ENCODE results near the gene DDOST. TPM values are rescaled to one million over a fixed set of nuclear protein-coding genes. Genes with fewer than 3 reads are reported as not detected.

The DDOST gene
- total and polyA plus RNA-seq, 10 of the 15 experiments (the other 5 are each of a cell fraction or from before 2014, with no cell fraction given), result 100 to 274 (median 201) TPM

GRCh38 chr1:20678599-20678998, 17.4 kb upstream of the DDOST start (continued):
- TF ChIP-seq SREBF2 (IDR thresholded peaks at IDR 0.05; ENCODE audit: low read length), result no peak
- TF ChIP-seq MTA2 (IDR thresholded peaks at IDR 0.05; ENCODE audit: low read depth), result peak; percentile 60; the same call in 1 of the 2 replicates
- no peak for TF ChIP-seq USF1 (IDR thresholded peaks at IDR 0.05; ENCODE audit: borderline replicate concordance, extremely low read length, insufficient read depth, low read depth, low read length)
- TF ChIP-seq HDGF (IDR thresholded peaks at IDR 0.05), result no peak
- TF ChIP-seq CEBPB (IDR thresholded peaks at IDR 0.05; ENCODE audit: borderline replicate concordance in 1 of 2, low read depth in 2 of 2, low read length in 2 of 2), result peak in 1 of 2 experiments; percentile 45; a peak in 1 of 4 replicates
- peak; percentile 45 to 56; a peak in 2 of 4 replicates for TF ChIP-seq BHLHE40 (IDR thresholded peaks at IDR 0.05; ENCODE audit: borderline replicate concordance in 1 of 2, low read depth in 2 of 2, low read length in 1 of 2)
- TF ChIP-seq ZNF687 (IDR thresholded peaks at IDR 0.05), result no peak
- TF ChIP-seq ZBED1 (IDR thresholded peaks at IDR 0.05; ENCODE audit: borderline replicate concordance), result no peak
- TF ChIP-seq RAD21 (IDR thresholded peaks at IDR 0.05; ENCODE audit: insufficient read depth, low read depth, low read length), result no peak
- no peak for TF ChIP-seq MYB (IDR thresholded peaks at IDR 0.05; ENCODE audit: borderline replicate concordance, low read depth, low read length)
- TF ChIP-seq ZNF217 (IDR thresholded peaks at IDR 0.05), result no peak
- TF ChIP-seq RFX5 (IDR thresholded peaks at IDR 0.05; ENCODE audit: low read depth, low read length), result no peak
- TF ChIP-seq ZNF207 (IDR thresholded peaks at IDR 0.05; ENCODE audit: borderline replicate concordance), result no peak
- no peak for TF ChIP-seq KAT2A (conservative IDR thresholded peaks at IDR 0.05; ENCODE audit: control insufficient read depth, low read depth, low read length)
- TF ChIP-seq EZH2 (IDR thresholded peaks at IDR 0.05; ENCODE audit: borderline replicate concordance, control insufficient read depth, low read depth, low read length), result no peak
- no peak for TF ChIP-seq NBN (IDR thresholded peaks at IDR 0.05)
- TF ChIP-seq HSF1 (IDR thresholded peaks at IDR 0.05; ENCODE audit: low read depth, low read length), result no peak
- TF ChIP-seq NKRF (conservative IDR thresholded peaks at IDR 0.05), result no peak
- TF ChIP-seq NRF1 (conservative IDR thresholded peaks at IDR 0.05; ENCODE audit: low read depth, low read length), result no peak
- peak; percentile 91 for TF ChIP-seq MEF2A (IDR thresholded peaks at IDR 0.05; ENCODE audit: insufficient read depth, low read depth, low read length)
- TF ChIP-seq CBFB (IDR thresholded peaks at IDR 0.05; ENCODE audit: low read depth), result peak; percentile 90; the same call in 1 of the 2 replicates
- no peak for TF ChIP-seq MAX (IDR thresholded peaks at IDR 0.05; ENCODE audit: low read depth, low read length)
- no peak for TF ChIP-seq CBX3 (IDR thresholded peaks at IDR 0.05; ENCODE audit: borderline replicate concordance, low read depth)
